ENCODE results near the gene TMEM150A.

DNA sequence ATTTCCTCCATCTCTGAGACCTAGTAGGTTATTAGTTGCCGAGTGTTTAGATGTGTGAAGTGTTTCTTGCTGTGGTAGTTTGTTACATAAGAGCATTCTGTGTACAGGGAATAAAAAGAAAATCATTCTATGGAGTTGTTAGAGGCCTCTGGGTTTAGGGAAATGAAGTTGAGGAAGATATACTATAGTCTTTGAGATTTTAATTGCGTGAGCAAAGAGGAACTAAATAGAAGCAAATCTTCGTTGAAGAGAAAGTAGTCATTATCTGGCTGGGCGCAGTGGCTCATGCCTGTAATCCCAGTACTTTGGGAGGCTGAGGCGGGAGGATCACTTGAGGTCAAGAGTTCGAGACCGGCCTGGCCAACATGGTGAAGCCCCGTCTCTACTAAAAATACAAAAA, 32.5 kb upstream of the TMEM150A start:
- TF ChIP-seq, protein P1, sequence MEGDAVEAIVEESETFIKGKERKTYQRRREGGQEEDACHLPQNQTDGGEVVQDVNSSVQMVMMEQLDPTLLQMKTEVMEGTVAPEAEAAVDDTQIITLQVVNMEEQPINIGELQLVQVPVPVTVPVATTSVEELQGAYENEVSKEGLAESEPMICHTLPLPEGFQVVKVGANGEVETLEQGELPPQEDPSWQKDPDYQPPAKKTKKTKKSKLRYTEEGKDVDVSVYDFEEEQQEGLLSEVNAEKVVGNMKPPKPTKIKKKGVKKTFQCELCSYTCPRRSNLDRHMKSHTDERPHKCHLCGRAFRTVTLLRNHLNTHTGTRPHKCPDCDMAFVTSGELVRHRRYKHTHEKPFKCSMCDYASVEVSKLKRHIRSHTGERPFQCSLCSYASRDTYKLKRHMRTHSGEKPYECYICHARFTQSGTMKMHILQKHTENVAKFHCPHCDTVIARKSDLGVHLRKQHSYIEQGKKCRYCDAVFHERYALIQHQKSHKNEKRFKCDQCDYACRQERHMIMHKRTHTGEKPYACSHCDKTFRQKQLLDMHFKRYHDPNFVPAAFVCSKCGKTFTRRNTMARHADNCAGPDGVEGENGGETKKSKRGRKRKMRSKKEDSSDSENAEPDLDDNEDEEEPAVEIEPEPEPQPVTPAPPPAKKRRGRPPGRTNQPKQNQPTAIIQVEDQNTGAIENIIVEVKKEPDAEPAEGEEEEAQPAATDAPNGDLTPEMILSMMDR (IDR thresholded peaks at IDR 0.05): no peak
- no peak for TF ChIP-seq EP300 (IDR thresholded peaks at IDR 0.05)
- no peak for TF ChIP-seq POLR2A (IDR thresholded peaks at IDR 0.05)
